GM18511 (cell line): ENCODE results near the gene TMEM37.

ENCODE experiments used
- ATAC-seq: cut with Tn5 transposase; IDR thresholded peaks from one replicate; pipeline ENCODE4 v1.9.1; 2021; ENCODE audit warnings: mild to moderate bottlenecking, moderate library complexity; ENCODE audit not compliant: unreplicated experiment

TMEM37 gene

DNA sequence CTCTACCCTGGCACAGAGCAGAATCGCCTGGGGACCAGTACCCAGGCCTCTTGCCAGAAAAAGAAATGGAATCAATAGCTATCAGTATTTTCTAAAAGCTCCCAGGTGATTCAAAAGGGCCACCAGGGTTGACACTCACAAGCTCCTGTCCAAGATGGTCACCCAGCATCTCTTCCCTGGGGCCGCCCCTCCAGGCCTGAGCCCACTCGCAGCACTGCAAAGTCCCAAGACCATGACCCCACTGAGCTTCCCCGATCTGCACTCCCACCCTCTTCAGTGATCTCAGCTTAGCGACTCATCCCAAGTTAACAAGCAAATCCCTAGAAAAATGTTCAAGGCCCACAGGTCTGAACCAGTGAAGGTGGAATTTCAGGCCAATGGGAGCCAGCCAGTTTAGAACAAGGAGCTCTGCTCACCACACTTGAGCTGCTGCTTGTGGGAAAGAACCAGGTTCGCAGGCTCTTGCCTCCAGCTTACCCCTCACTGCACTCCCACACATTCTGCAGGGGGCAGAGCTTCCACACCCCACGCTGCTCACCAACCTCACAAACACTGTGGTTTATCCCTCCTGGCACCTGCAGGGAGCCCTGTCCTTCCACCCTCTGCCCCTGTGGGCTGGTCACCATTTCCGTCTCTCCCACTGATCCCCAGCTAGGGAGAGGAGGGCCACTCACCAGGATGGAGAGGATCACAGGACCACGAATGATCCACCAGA is 19.8 kb downstream of the TMEM37 start:
- ATAC-seq: no peak

DNA sequence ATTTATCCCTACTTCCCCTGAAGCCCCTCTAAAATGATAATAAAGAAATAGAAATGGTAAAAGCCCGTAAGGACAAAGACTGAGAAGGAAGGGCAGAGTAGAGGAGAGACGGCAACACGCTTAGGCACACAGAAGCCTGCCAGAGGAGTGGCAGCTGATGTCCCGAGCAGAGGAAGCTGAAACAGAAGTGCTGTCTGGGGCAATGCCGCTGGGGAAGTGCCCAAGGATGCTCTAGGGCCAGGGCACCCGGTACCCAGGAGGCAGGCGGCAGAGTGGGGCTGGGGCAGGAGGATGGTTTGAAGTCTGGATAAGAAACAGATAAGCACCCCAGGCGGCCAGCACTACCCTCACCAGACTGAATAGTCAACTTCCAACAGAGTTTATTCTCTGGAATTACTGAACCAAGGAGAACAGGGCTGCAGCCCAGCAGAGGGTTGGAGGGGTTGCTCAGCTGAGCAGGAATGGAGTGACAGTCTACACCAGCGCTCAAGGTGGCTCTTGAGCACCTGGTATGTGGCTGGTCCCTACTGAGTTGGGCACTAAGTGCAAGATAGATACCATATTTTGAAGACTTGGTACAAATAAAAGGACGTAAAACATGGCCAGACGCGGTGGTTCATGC is 22.4 kb downstream of the TMEM37 start:
- no peak for ATAC-seq

DNA sequence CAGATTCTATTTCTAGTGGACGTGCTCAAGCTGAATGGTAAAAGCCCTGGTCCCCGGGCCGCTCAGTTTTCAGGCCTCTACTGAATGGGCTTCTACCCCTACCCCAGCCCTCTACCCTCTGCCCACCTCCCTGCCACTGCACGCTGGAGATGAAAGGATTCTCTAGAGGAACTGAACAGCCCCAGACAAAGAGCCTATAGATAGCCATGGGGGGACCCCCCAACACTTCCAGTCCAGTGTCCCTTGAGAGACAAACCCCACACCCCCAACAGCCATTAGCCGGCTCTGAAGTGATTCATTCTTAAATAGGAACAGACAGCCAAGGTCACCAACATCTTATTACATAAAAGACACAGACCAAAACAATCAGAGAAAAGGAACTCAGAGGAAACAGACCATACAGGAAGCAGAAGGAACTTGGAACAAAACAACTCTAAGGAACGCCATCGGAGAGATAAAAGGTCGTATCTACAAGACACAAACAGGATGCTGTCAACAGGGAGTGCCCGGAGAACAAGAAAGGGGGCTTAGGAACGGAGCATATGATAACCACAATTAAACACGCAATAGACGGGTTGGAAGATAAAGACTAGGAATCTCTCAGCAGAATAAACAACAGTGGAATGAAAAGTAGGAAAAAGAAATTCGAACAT is 23.5 kb downstream of the TMEM37 start:
- no peak for ATAC-seq

DNA sequence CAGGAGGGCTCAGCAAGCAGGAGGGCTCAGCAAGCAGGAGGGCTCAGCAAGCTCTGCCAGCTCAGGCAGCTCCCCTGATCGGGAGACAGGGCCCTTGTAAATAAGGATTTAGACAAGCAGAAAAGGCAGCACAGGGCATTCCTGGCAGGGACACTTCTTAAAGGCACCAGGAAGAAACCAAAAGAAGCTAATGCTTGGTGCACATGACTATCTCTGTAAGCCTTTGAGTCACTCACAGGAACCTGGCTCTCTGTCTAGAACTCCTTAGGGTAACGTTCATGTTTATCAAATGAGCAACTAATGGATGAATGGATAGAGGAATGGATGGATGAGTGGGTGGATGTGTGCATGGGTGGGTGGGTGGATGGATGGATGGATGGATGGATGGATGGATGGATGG is 28.4 kb downstream of the TMEM37 start:
- ATAC-seq: no peak

DNA sequence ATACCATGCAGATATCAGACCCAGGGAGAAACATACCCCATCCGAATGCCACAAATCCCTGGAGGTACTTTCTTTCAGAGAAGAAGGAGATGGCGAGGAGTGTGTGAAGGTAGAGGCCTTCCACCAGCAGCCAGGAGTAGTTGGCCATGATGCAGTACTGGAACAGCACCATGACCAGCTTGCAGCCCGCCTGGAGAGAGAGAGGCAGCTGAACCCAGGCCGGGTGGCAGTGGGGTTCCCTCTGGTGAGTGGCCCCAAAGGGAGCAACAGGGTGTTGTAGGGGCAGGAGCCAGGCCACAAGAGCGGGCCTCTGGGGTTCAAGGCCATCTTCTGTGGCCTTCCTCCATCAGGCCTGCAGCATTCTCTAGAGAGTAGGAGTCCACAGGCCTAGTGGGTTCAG is 30.2 kb downstream of the TMEM37 start:
- no peak for ATAC-seq

- ATAC-seq: no peak
These were observed 30.9 kb downstream of the TMEM37 start for GRCh38 chr2:119462574-119462973.

- no peak for ATAC-seq
These were observed 31.5 kb downstream of the TMEM37 start for GRCh38 chr2:119463136-119463535.

DNA sequence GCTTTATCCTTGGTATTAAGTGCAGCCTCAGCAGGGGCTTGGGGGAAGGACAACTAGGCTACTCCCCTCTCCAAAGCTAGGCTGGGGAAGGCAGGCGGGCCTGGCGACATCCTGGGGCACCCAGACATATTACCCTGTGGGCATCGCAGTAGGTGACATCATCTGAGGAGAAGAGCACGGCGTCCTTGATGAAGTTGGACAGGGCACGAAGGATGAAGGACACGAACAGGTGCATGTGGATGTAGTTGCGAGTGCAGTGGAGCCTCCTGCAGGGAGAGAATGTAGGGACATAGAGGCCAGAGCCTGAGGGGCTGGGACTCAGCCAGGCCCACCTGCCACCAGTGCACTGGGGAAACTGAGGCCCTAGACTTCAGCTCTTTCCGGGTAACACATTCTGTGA is 32.3 kb downstream of the TMEM37 start:
- ATAC-seq: no peak

DNA sequence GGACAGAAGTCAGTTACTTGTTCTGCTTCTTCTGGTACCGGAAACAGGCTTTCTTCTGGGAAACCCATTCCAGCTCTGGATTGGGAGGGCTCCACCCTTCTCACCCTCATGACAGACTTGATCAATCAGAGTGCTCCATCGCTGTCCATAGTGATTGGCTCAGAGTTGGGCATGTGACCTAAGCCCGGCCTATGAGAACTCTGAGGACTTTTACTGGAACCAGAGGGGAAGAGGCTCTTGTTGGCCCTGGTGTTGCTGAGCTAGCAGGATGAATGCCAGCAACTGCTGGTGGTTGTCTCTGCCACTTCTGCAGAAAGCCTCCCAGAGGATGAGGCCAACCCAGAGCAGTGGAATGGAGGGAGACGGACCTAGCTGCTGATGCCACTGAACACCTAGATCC is 33.3 kb downstream of the TMEM37 start:
- ATAC-seq: no peak

- ATAC-seq: no peak
These were observed 34.0 kb downstream of the TMEM37 start for GRCh38 chr2:119465687-119466086.

DNA sequence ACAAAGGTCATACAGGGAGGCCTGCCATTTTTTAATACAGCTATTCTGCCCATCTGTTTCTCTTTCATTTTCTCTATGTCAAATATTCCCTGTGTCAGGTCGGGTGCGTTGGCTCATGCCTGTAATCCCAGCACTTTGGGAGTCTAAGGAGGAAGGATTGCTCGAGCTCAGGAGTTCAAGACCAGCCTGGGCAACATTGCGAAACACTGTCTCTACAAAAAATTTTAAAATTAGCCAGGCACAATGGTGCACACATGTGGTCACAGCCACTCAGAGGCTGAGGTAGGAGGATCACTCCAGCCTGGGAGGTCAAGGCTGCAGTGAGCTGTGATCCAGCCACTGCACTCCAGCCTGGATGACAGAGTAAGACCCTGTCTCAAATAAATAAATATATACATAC is 34.7 kb downstream of the TMEM37 start:
- ATAC-seq: no peak

DNA sequence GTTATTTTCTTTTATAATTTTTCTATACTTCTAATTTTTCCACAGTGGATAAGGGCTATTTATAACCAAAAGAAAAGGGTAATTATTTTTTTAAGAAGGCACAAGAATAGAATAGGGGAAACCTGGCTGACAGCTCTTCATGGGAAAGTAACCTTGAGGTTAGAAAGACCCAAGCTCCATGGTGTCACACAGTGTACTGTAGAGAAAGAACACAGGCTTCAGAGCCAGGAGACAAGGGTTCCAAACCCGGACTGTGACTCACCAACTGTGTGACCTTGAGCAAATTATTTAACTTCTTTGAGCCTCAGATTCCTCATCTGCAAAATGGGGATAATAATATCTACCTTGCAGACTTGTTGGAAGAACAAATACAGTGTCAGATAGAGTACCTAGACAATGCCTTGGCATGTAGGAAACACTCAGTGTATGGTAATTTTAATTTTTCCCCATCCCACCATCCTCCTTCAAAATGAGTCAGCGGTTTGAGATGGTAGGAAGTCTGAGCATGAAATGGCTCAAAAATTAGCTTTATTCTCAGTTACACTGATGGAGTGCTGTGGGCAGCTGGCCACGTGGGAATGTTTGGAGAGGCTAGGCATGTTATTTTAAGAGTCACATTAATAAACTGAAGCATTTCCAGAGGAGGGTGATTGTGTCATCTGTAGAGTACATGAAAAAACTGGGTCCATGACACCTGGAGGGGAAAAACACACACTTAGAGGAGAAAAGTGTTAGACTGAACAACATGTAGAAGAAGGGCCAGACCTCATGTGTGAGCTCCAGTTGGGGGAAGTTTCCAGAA is 36.7 kb downstream of the TMEM37 start:
- no peak for ATAC-seq

GRCh38 chr2:119469131-119469530 is 37.5 kb downstream of the TMEM37 start:
- ATAC-seq: no peak

DNA sequence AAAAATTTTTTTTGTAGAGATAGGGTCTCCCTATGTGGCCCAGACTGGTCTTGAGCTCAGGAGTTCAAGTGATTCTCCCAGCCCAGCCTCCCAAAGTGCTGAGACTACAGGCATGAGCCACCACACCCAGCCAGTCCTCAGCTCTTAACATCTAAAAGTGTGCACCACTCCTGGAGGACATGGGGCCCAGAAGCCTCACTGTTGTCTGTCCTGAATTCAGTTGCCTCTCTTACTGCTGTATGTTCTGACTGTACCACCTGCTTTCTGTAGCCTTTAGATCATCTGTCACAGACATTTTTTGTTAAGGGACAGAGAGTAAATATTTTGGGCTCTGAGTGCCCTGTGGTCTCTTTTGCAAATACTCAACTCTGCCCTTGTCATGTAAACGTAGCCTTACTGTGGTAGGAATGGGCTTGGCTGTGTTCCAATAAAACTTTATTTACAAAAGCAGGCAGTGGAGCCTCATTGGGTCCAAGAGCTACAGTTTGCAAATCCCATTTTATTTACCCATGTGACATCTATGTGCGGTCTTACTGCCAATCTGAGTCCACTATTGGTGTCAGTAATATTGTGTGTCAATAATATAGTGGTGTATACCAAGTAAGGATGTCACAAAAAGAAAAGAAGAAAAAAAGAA is 38.1 kb downstream of the TMEM37 start:
- no peak for ATAC-seq

GRCh38 chr2:119472749-119473148 is 41.1 kb downstream of the TMEM37 start:
- ATAC-seq: no peak

- ATAC-seq: no peak
These were observed 42.1 kb downstream of the TMEM37 start for GRCh38 chr2:119473621-119474370.

DNA sequence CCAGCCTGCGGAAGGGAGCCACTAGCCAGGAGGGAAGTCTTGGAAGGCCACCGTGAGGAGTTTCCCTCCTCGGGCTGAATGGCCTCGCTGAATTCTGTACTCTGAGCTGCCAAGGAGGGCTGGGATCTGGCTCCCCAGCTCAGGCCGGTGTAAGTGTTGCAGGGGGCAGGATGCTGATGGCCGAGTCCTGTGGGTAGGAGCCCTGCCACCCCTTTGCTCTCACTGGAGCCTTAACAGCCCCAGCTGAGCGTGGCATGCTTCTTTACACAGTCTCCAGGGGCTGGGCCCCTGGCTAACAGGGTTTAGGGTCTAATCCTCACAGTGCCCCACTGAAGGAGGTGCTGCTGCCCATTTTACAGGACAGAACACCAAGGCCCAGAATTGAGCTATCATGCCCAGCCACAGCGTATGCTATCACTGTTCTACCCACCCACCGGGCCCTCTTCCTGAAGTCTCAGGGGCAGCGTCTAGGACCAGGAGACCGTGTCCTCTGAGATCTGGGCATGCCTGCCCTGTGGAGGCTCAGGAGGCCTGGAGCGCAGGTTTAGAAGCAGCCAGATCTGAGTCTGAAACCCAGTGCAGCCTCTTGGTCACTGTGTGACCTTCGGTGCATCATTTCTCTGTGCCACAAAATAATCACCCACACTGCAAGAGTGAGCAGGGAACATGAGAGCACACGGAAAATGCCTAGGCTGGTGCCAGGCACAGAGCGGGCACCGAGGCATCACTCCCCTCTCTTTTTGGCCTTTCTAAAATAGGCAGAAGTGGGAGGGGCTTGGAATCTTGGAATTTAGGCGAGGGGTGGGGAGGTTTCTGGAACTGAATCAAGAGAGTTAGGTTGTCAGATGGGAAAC is 42.9 kb downstream of the TMEM37 start:
- no peak for ATAC-seq

GRCh38 chr2:119475225-119475856 is 43.7 kb downstream of the TMEM37 start:
- no peak for ATAC-seq

DNA sequence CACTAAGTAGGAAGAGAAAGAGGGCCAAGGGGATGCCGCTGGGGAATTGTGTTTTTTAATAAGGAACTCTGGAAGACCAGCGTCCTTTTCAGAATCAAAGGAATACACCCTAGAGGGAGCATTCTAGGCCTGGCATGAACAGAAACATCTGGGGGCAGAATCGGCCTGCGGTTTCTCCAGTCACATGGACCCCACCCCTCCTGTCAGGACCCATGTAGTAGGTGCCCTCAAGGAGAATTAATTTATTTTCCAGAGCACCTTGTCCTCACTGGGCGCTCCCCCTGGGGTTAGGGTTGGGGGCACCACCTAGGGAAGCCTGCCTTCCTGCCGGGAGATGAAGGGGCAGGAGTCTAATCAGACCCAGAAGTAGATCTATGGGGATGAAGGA is 44.2 kb downstream of the TMEM37 start:
- ATAC-seq: no peak
